ENCODE measurements around the gene CHPF2. TPM values are rescaled to one million over a fixed set of nuclear protein-coding genes. Genes with fewer than 3 reads are reported as not detected.

CHPF2 gene
- total and polyA plus RNA-seq, 11 donors, result 11.4 to 31.9 (median 18.3) TPM

DNA sequence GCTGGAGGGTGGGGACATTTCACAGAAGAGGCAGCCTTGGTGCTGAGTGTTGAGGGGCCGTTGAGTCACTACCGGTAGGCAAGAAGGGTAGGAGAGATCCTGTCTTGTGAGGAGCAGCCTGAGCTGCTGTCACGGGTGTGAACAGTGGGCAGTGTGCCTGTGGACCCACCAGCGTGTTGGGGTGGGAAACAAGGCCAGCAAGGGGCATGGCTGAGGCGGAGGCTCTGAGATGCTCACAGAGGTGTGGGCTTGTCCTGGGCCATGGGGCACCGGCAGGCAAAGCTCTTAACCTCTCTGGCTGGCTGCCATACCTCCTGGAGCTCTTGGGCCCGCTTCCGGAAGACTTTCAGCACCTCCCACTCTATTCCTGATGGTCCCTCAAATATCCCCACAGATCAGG, 49.8 kb downstream of the CHPF2 start:
- 54 to 63% (median 58%) methylated on average over 5 to 8 of the region's 8 CpGs for WGBS, 4 donors
- no peaks in the 10 kb centered on the region for H3K36me3 ChIP-seq
- peaks cover 0 to 6% (median 3%) of the 10 kb centered on the region in 12 donors for H3K4me1 ChIP-seq
- no peak overlapping the region for H3K27ac ChIP-seq
- TF ChIP-seq CTCF (IDR thresholded peaks at IDR 0.05), result no peak
- no peak for TF ChIP-seq POLR2A (IDR thresholded peaks at IDR 0.05)
- H3K27me3 ChIP-seq, result peaks cover 0 to 35% (median 4%) of the 10 kb centered on the region in 9 donors
- no peaks in the 10 kb centered on the region for H3K9me3 ChIP-seq
- peak in 1 of 4 donors; percentile 27 for ATAC-seq
- intact Hi-C loops (cut with DNase I), result no loop called here
- H3K4me3 ChIP-seq, result no peak overlapping the region
- DNase-seq, result no peak

GRCh38 chr7:151283302-151283701, 51.0 kb downstream of the CHPF2 start:
- Histone ChIP-seq H3K4me1 (no peaks in the 10 kb centered on the region), H3K27me3 (peaks cover 0 to 35% (median 4%) of the 10 kb centered on the region in 9 donors), H3K9me3 (no peaks in the 10 kb centered on the region), H3K4me3 (no peak overlapping the region), H3K27ac (no peak overlapping the region), H3K36me3 (no peaks in the 10 kb centered on the region)
- TF ChIP-seq CTCF (IDR thresholded peaks at IDR 0.05), result no peak
- no peak for TF ChIP-seq POLR2A (IDR thresholded peaks at IDR 0.05)
- ATAC-seq (no peak), DNase-seq (no peak)
- 78 to 86% (median 82%) methylated on average over 2 of the region's 2 CpGs for WGBS, 4 donors
- intact Hi-C loops (cut with DNase I), result no loop called here

GRCh38 chr7:151286148-151286547, 53.9 kb downstream of the CHPF2 start:
- no peaks in the 10 kb centered on the region for H3K4me1 ChIP-seq
- no peak for DNase-seq
- no peaks in the 10 kb centered on the region for H3K9me3 ChIP-seq
- TF ChIP-seq POLR2A (IDR thresholded peaks at IDR 0.05) (no peak), CTCF (IDR thresholded peaks at IDR 0.05) (no peak)
- H3K36me3 ChIP-seq, result no peaks in the 10 kb centered on the region
- H3K27me3 ChIP-seq, result peaks cover 0 to 25% (median 4%) of the 10 kb centered on the region in 9 donors
- no peak for ATAC-seq
- H3K4me3 ChIP-seq, result no peak overlapping the region
- 46 to 65% (median 53%) methylated on average over 2 of the region's 2 CpGs for WGBS, 4 donors
- no peak overlapping the region for H3K27ac ChIP-seq
- intact Hi-C loops (cut with DNase I), result no loop called here

MicroRNAs within 50 kb of the gene (microRNA counts, 767-probe panel; counts per million panel counts)
- microRNA hsa-miR-671-3p, result 0 to 71.6 counts per million in 2 donors
- 1,530 to 1,984 counts per million in 2 donors for microRNA hsa-miR-671-5p

Other genes with a start within 250 kb of the CHPF2 start
- gene NOS3, start 241.5 kb upstream of the CHPF2 start, total RNA-seq, result 10 to 100 TPM in 7 of 9 donors, 1 to 10 TPM in 2; 9.4 to 49.4 (median 17.3) TPM
- 10 to 100 TPM in 1 of 2 donors, 1 to 10 TPM in 1; 8.9 to 20.5 TPM for gene NOS3, start 241.5 kb upstream of the CHPF2 start, polyA plus RNA-seq
- gene ATG9B, start 208.0 kb upstream of the CHPF2 start, total RNA-seq, result 1 to 10 TPM in 1 of 9 donors, under 1 TPM in 1, not detected in 7; 0.07 to 1.0 TPM
- under 1 TPM; 0.26 to 0.38 TPM for gene ATG9B, start 208.0 kb upstream of the CHPF2 start, polyA plus RNA-seq
- 10 to 100 TPM; 13.6 to 34.5 (median 26.0) TPM for gene ABCB8, start 204.0 kb upstream of the CHPF2 start, total RNA-seq
- 10 to 100 TPM; 20.9 to 29.0 TPM for gene ABCB8, start 204.0 kb upstream of the CHPF2 start, polyA plus RNA-seq
- gene ASIC3, start 184.0 kb upstream of the CHPF2 start, total RNA-seq, result 1 to 10 TPM; 2.7 to 8.2 (median 4.8) TPM
- gene ASIC3, start 184.0 kb upstream of the CHPF2 start, polyA plus RNA-seq, result 10 to 100 TPM in 1 of 2 donors, 1 to 10 TPM in 1; 2.8 to 12.9 TPM
- 10 to 100 TPM in 1 of 9 donors, 1 to 10 TPM in 8; 5.6 to 13.7 (median 8.5) TPM for gene CDK5, start 174.6 kb upstream of the CHPF2 start, total RNA-seq
- gene CDK5, start 174.6 kb upstream of the CHPF2 start, polyA plus RNA-seq, result 1 to 10 TPM; 6.2 to 7.6 TPM
- 10 to 100 TPM; 44.1 to 84.3 (median 54.8) TPM for gene SLC4A2, start 172.9 kb upstream of the CHPF2 start, total RNA-seq
- gene SLC4A2, start 172.9 kb upstream of the CHPF2 start, polyA plus RNA-seq, result 100 to 1,000 TPM in 1 of 2 donors, 10 to 100 TPM in 1; 68.3 to 113 TPM
- 100 to 1,000 TPM in 2 of 9 donors, 10 to 100 TPM in 7; 59.9 to 124 (median 77.7) TPM for gene FASTK, start 151.7 kb upstream of the CHPF2 start, total RNA-seq
- 100 to 1,000 TPM in 1 of 2 donors, 10 to 100 TPM in 1; 75.7 to 168 TPM for gene FASTK, start 151.7 kb upstream of the CHPF2 start, polyA plus RNA-seq
- gene TMUB1, start 149.0 kb upstream of the CHPF2 start, total RNA-seq, result 10 to 100 TPM; 21.8 to 62.8 (median 26.7) TPM
- gene TMUB1, start 149.0 kb upstream of the CHPF2 start, polyA plus RNA-seq, result 10 to 100 TPM; 66.1 to 82.6 TPM
- gene AGAP3, start 146.0 kb upstream of the CHPF2 start, total RNA-seq, result 10 to 100 TPM; 30.3 to 83.7 (median 57.6) TPM
- 10 to 100 TPM; 42.9 to 55.3 TPM for gene AGAP3, start 146.0 kb upstream of the CHPF2 start, polyA plus RNA-seq
- under 1 TPM in 5 of 9 donors, not detected in 4; 0.29 to 0.52 (median 0.36) TPM for gene GBX1, start 64.8 kb upstream of the CHPF2 start, total RNA-seq
- under 1 TPM in 1 of 2 donors, not detected in 1; 0.27 TPM for gene GBX1, start 64.8 kb upstream of the CHPF2 start, polyA plus RNA-seq
- 10 to 100 TPM; 13.1 to 36.4 (median 25.5) TPM for gene ASB10, start 45.2 kb upstream of the CHPF2 start, total RNA-seq
- 10 to 100 TPM in 1 of 2 donors, 1 to 10 TPM in 1; 6.9 to 37.1 TPM for gene ASB10, start 45.2 kb upstream of the CHPF2 start, polyA plus RNA-seq
- gene H2BK1, start 22.0 kb upstream of the CHPF2 start, total RNA-seq, result not detected
- gene H2BK1, start 22.0 kb upstream of the CHPF2 start, polyA plus RNA-seq, result not detected
- gene ABCF2, start 5.3 kb upstream of the CHPF2 start, total RNA-seq, result 10 to 100 TPM; 23.7 to 48.8 (median 33.0) TPM
- 10 to 100 TPM; 15.9 to 58.4 TPM for gene ABCF2, start 5.3 kb upstream of the CHPF2 start, polyA plus RNA-seq
- 100 to 1,000 TPM in 2 of 9 donors, 10 to 100 TPM in 7; 59.7 to 108 (median 92.2) TPM for gene SMARCD3, start 16.2 kb downstream of the CHPF2 start, total RNA-seq
- gene SMARCD3, start 16.2 kb downstream of the CHPF2 start, polyA plus RNA-seq, result 100 to 1,000 TPM in 1 of 2 donors, 10 to 100 TPM in 1; 61.1 to 100 TPM
- gene NUB1, start 109.3 kb downstream of the CHPF2 start, total RNA-seq, result 10 to 100 TPM; 37.2 to 56.3 (median 42.6) TPM
- gene NUB1, start 109.3 kb downstream of the CHPF2 start, polyA plus RNA-seq, result 10 to 100 TPM; 22.6 to 34.7 TPM
- 1 to 10 TPM in 2 of 9 donors, under 1 TPM in 4, not detected in 3; 0.37 to 1.7 (median 0.52) TPM for gene WDR86, start 177.6 kb downstream of the CHPF2 start, total RNA-seq
- not detected for gene WDR86, start 177.6 kb downstream of the CHPF2 start, polyA plus RNA-seq
- gene CRYGN, start 207.7 kb downstream of the CHPF2 start, total RNA-seq, result under 1 TPM in 1 of 9 donors, not detected in 8; 0.52 TPM
- under 1 TPM in 1 of 2 donors, not detected in 1; 0.50 TPM for gene CRYGN, start 207.7 kb downstream of the CHPF2 start, polyA plus RNA-seq